ENCODE measurements around the gene JPH3.

Gene JPH3

DNA sequence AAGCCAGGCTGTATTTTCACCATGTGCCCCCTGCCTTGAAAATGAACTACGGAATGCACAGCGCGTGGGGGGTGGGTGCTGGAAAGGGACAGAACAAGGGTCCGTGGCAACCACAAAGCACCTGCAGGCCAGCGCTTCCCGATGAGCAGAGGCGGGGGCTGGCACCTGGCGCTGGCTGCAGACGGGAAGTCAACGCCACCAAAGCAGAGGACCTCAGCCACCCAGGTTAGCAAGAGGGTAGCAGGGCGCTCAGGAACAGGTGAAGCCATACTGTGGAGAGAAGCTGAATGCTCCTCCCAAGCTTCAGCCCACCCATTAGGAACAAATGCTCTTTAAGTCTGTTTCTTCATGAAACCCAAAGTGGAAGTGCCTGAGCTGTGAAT, 98.8 kb downstream of the JPH3 start:
- no peak overlapping the region for H3K4me3 ChIP-seq (ENCODE audit: low read depth, low read length)
- TF ChIP-seq, protein P1, sequence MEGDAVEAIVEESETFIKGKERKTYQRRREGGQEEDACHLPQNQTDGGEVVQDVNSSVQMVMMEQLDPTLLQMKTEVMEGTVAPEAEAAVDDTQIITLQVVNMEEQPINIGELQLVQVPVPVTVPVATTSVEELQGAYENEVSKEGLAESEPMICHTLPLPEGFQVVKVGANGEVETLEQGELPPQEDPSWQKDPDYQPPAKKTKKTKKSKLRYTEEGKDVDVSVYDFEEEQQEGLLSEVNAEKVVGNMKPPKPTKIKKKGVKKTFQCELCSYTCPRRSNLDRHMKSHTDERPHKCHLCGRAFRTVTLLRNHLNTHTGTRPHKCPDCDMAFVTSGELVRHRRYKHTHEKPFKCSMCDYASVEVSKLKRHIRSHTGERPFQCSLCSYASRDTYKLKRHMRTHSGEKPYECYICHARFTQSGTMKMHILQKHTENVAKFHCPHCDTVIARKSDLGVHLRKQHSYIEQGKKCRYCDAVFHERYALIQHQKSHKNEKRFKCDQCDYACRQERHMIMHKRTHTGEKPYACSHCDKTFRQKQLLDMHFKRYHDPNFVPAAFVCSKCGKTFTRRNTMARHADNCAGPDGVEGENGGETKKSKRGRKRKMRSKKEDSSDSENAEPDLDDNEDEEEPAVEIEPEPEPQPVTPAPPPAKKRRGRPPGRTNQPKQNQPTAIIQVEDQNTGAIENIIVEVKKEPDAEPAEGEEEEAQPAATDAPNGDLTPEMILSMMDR (IDR thresholded peaks at IDR 0.05; ENCODE audit: borderline replicate concordance, insufficient read depth, low read depth, low read length) = no peak

DNA sequence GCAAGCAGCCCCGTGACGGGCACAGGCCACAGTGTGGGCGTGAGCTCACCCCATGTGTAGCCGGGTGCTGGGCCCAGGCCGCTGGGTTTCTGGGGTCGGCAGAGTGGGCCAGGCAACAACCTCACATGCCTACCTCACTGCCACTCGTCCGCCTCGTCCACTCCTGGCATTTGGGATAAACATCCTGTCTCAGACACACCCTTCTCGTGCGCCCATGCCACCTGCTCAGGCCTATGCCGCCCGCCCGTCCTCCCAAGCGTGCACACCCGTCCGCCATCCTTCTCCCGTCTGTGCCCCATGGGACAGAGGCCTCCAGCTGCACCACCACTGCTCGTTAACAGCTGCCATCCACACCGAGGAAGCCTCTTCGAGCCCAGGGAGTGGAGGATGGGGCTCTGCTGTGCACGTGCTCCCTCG, 99.2 kb downstream of the JPH3 start:
- TF ChIP-seq, protein P1 (IDR thresholded peaks at IDR 0.05; ENCODE audit: borderline replicate concordance, insufficient read depth, low read depth, low read length) = no peak
- no peak overlapping the region for H3K4me3 ChIP-seq (ENCODE audit: low read depth, low read length)

DNA sequence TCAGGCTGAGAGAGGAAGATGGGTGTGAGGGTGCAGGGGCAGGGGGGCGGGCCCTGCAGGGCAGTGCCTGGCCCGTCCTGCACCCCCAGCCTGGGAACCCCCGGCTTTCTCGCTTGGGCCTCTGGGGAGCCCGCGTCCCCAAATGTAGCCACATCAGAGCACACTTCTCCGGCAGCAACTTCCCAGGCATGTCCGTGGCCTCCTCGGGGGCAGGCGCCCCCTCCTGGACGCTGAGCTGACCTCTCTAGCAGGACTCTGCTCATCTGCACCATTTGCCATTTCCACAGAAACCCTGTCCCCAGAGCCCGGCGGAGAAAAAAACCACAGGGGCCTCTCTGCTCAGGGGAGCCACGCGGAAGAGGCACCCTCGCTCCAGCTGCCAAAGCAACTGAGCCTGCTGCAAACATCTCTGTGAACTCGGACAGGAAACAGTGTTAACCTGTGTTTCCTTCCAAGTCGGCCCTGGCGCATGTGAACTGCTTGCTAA, 100.1 kb downstream of the JPH3 start:
- TF ChIP-seq, protein P1 (IDR thresholded peaks at IDR 0.05; ENCODE audit: borderline replicate concordance, insufficient read depth, low read depth, low read length) = peak; percentile 69
- no peak overlapping the region for H3K4me3 ChIP-seq (ENCODE audit: low read depth, low read length)

DNA sequence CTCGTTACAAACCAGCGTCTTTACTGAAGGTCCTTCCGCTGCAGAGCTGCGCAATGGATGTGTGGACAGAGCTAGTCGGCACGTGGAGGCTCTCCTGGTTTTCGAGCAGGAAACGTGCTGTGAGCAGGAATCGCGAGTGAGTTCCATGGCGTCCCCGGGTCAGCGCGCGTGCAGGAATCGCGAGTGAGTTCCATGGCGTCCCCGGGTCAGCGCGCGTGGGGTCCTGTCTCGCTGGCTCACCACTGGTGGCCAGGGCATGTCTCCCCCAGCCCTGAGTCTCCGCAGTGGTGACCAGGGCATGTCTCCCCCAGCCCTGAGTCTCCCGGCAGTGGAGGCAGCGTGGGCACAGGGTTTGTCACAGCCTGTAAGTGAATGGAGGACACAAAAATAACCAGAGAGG, 100.8 kb downstream of the JPH3 start:
- H3K4me3 ChIP-seq (ENCODE audit: low read depth, low read length) = no peak overlapping the region
- TF ChIP-seq, protein P1 (IDR thresholded peaks at IDR 0.05; ENCODE audit: borderline replicate concordance, insufficient read depth, low read depth, low read length) = no peak

DNA sequence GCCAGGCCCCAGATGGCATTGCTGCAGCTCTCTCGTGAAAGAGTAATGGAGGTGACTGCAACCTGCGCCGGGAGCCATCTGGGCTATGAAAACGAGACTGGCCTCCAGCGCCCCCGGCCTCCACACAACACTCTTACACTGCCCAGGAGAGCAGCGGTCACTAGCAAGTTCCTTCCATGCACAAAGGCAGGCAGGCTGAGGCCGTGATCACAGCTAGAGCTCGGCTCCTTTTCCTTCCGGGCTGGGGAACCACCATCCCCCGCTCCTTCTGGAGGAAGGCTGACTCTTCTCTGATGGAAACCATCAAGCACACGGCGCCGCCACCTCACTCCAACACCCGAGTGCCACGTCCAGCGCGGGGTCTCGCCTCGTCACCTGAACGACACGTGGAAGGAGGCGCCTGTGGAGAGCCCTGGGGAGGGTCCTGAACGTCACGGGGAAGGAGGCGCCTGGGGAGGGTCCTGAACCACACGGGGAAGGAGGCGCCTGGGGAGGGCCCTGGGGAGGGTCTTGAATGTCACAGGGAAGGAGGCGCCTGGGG, 101.6 kb downstream of the JPH3 start:
- TF ChIP-seq, protein P1 (IDR thresholded peaks at IDR 0.05; ENCODE audit: borderline replicate concordance, insufficient read depth, low read depth, low read length) = no peak
- no peak overlapping the region for H3K4me3 ChIP-seq (ENCODE audit: low read depth, low read length)

DNA sequence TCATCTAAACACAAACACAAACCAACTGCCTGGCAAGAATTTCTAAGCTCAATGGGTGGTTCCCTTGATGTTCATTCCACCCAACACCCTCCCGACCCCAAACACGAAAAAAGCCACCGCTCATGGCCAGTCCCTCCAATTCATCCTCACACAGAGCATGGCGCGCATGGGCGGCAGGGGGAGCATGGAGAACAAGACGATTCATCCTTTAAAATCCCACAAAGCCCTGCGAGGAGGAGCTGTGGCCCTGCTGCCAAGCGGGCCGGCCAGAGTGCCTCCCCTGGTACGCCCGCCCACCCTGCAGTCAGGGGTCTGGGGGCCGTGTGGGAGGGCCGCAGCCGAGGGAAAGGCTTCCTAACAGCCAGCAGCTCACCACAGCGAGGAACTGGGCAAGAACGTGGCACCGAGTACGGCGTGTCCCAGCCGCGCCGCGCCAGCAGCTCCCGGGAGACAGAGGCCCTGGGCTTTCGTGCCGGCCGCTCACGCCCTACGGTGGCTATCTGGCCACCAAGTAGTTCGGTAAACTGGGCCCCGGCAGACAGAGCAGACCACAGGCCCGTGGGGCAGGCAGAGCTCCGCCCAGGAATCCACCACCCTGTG, 102.5 kb downstream of the JPH3 start:
- H3K4me3 ChIP-seq (ENCODE audit: low read depth, low read length) = no peak overlapping the region
- TF ChIP-seq, protein P1 (IDR thresholded peaks at IDR 0.05; ENCODE audit: borderline replicate concordance, insufficient read depth, low read depth, low read length) = no peak

DNA sequence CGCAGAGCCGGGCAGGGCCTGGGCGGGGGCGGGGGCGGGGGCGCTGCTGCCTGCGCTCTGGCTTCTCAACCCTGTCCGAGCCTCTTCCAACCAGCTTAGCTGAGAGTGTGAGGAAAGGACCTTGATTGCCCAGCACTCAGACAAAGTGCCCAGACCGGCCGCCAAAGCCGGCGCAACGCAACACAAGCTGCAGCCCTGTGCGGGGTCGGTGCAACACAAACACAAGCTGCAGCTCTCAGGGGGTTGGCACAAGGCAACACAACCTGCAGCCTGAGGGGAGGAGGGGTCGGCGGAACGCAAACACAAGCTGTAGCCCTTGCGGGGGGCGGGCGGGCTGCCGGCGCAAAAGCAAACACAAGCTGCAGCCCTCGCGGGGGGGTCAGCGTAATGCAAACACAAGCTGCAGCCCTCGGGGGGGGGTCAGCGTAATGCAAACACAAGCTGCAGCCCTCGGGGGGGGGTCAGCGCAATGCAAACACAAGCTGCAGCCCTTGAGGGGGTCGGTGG, 103.5 kb downstream of the JPH3 start:
- H3K4me3 ChIP-seq (ENCODE audit: low read depth, low read length) = no peak overlapping the region
- TF ChIP-seq, protein P1 (IDR thresholded peaks at IDR 0.05; ENCODE audit: borderline replicate concordance, insufficient read depth, low read depth, low read length) = no peak

Measured in GM12875 (cell line).